ENCODE data around the gene OR2L2. TPM values are rescaled to one million over a fixed set of nuclear protein-coding genes. Genes with fewer than 3 reads are reported as not detected.

The OR2L2 gene
- not detected for polyA plus RNA-seq (2012; ENCODE audit: missing spikeins)

GRCh38 chr1:248029770-248030169 lies at the start of gene OR2L2:
Gene OR2L2 (plus strand): TSS chr1:248030070. CDS start chr1:248038268, 8,198 bp downstream.
- no peak for DNase-seq (ENCODE audit: insufficient read length)
- no peak for FAIRE-seq
- TF ChIP-seq POLR2A (IDR thresholded peaks at IDR 0.05; ENCODE audit: low read depth, low read length) (no peak), TAF1 (IDR thresholded peaks at IDR 0.05; ENCODE audit: borderline replicate concordance, low read depth, low read length) (no peak), POLR2AphosphoS5 (IDR thresholded peaks at IDR 0.05; ENCODE audit: low read depth, low read length) (no peak)

GRCh38 chr1:247992986-247993385 lies 36.9 kb upstream of the OR2L2 start:
- DNase-seq (ENCODE audit: insufficient read length) (no peak), FAIRE-seq (no peak)
- TF ChIP-seq TAF1 (IDR thresholded peaks at IDR 0.05; ENCODE audit: borderline replicate concordance, low read depth, low read length) (no peak), POLR2A (IDR thresholded peaks at IDR 0.05; ENCODE audit: low read depth, low read length) (no peak), POLR2AphosphoS5 (IDR thresholded peaks at IDR 0.05; ENCODE audit: low read depth, low read length) (no peak)

GRCh38 chr1:247998811-247999210 lies 31.1 kb upstream of the OR2L2 start:
- DNase-seq (ENCODE audit: insufficient read length) (no peak), FAIRE-seq (no peak)
- no peak for TF ChIP-seq POLR2A (IDR thresholded peaks at IDR 0.05; ENCODE audit: low read depth, low read length)
- TF ChIP-seq TAF1 (IDR thresholded peaks at IDR 0.05; ENCODE audit: borderline replicate concordance, low read depth, low read length): no peak
- TF ChIP-seq POLR2AphosphoS5 (IDR thresholded peaks at IDR 0.05; ENCODE audit: low read depth, low read length): no peak

GRCh38 chr1:248000169-248000568 lies 29.7 kb upstream of the OR2L2 start:
- FAIRE-seq (no peak), DNase-seq (ENCODE audit: insufficient read length) (no peak)

GRCh38 chr1:248007778-248008177 lies 22.1 kb upstream of the OR2L2 start:
- DNase-seq (ENCODE audit: insufficient read length): no peak
- TF ChIP-seq TAF1 (IDR thresholded peaks at IDR 0.05; ENCODE audit: borderline replicate concordance, low read depth, low read length) (no peak), POLR2A (IDR thresholded peaks at IDR 0.05; ENCODE audit: low read depth, low read length) (no peak), POLR2AphosphoS5 (IDR thresholded peaks at IDR 0.05; ENCODE audit: low read depth, low read length) (no peak)
- FAIRE-seq: no peak

More at GRCh38 chr1:248000169-248000568, 29.7 kb upstream of the OR2L2 start:
- TF ChIP-seq POLR2AphosphoS5 (IDR thresholded peaks at IDR 0.05; ENCODE audit: low read depth, low read length) (no peak), TAF1 (IDR thresholded peaks at IDR 0.05; ENCODE audit: borderline replicate concordance, low read depth, low read length) (no peak), POLR2A (IDR thresholded peaks at IDR 0.05; ENCODE audit: low read depth, low read length) (no peak)

- FAIRE-seq (no peak), DNase-seq (ENCODE audit: insufficient read length) (no peak)
- TF ChIP-seq TAF1 (IDR thresholded peaks at IDR 0.05; ENCODE audit: borderline replicate concordance, low read depth, low read length): no peak
- no peak for TF ChIP-seq POLR2A (IDR thresholded peaks at IDR 0.05; ENCODE audit: low read depth, low read length)
- no peak for TF ChIP-seq POLR2AphosphoS5 (IDR thresholded peaks at IDR 0.05; ENCODE audit: low read depth, low read length)
These were observed 20.2 kb upstream of the OR2L2 start for GRCh38 chr1:248009681-248010080.

GRCh38 chr1:248013229-248013710 lies 16.6 kb upstream of the OR2L2 start, which contains the start of gene OR2L5:
Gene OR2L5 (plus strand): TSS chr1:248013660. CDS start chr1:248021948, 8,288 bp downstream.
- FAIRE-seq: no peak
- no peak for TF ChIP-seq POLR2A (IDR thresholded peaks at IDR 0.05; ENCODE audit: low read depth, low read length)
- no peak for TF ChIP-seq TAF1 (IDR thresholded peaks at IDR 0.05; ENCODE audit: borderline replicate concordance, low read depth, low read length)
- no peak for TF ChIP-seq POLR2AphosphoS5 (IDR thresholded peaks at IDR 0.05; ENCODE audit: low read depth, low read length)
- DNase-seq (ENCODE audit: insufficient read length): no peak

GRCh38 chr1:248015803-248016202 lies 14.1 kb upstream of the OR2L2 start:
- no peak for FAIRE-seq

GRCh38 chr1:248045209-248045608 lies 15.3 kb downstream of the OR2L2 start:
- DNase-seq (ENCODE audit: insufficient read length) (no peak), FAIRE-seq (no peak)
- TF ChIP-seq POLR2AphosphoS5 (IDR thresholded peaks at IDR 0.05; ENCODE audit: low read depth, low read length) (no peak), POLR2A (IDR thresholded peaks at IDR 0.05; ENCODE audit: low read depth, low read length) (no peak), TAF1 (IDR thresholded peaks at IDR 0.05; ENCODE audit: borderline replicate concordance, low read depth, low read length) (no peak)

More at GRCh38 chr1:248015803-248016202, 14.1 kb upstream of the OR2L2 start:
- DNase-seq (ENCODE audit: insufficient read length): no peak
- no peak for TF ChIP-seq TAF1 (IDR thresholded peaks at IDR 0.05; ENCODE audit: borderline replicate concordance, low read depth, low read length)
- TF ChIP-seq POLR2A (IDR thresholded peaks at IDR 0.05; ENCODE audit: low read depth, low read length): no peak
- TF ChIP-seq POLR2AphosphoS5 (IDR thresholded peaks at IDR 0.05; ENCODE audit: low read depth, low read length): no peak

GRCh38 chr1:248046536-248046935 lies 16.7 kb downstream of the OR2L2 start, which contains the start of gene OR2L3:
Gene OR2L3 (plus strand): TSS chr1:248046836. CDS start chr1:248060682, 13,846 bp downstream.
- TF ChIP-seq POLR2A (IDR thresholded peaks at IDR 0.05; ENCODE audit: low read depth, low read length) (no peak), TAF1 (IDR thresholded peaks at IDR 0.05; ENCODE audit: borderline replicate concordance, low read depth, low read length) (no peak), POLR2AphosphoS5 (IDR thresholded peaks at IDR 0.05; ENCODE audit: low read depth, low read length) (no peak)
- DNase-seq (ENCODE audit: insufficient read length) (no peak), FAIRE-seq (no peak)

GRCh38 chr1:248047008-248047407 lies 17.1 kb downstream of the OR2L2 start:
- DNase-seq (ENCODE audit: insufficient read length): no peak
- no peak for TF ChIP-seq POLR2AphosphoS5 (IDR thresholded peaks at IDR 0.05; ENCODE audit: low read depth, low read length)
- TF ChIP-seq POLR2A (IDR thresholded peaks at IDR 0.05; ENCODE audit: low read depth, low read length): no peak
- no peak for TF ChIP-seq TAF1 (IDR thresholded peaks at IDR 0.05; ENCODE audit: borderline replicate concordance, low read depth, low read length)
- no peak for FAIRE-seq

- TF ChIP-seq TAF1 (IDR thresholded peaks at IDR 0.05; ENCODE audit: borderline replicate concordance, low read depth, low read length) (no peak), POLR2AphosphoS5 (IDR thresholded peaks at IDR 0.05; ENCODE audit: low read depth, low read length) (no peak), POLR2A (IDR thresholded peaks at IDR 0.05; ENCODE audit: low read depth, low read length) (no peak)
- FAIRE-seq: no peak
These were observed 24.8 kb downstream of the OR2L2 start for GRCh38 chr1:248054671-248055070.

More at GRCh38 chr1:248054671-248055070, 24.8 kb downstream of the OR2L2 start:
- no peak for DNase-seq (ENCODE audit: insufficient read length)
